Gastrocnemius medialis (tissue), 4 donors: Measurements from ENCODE around the gene ASB2. TPM values are rescaled to one million over a fixed set of nuclear protein-coding genes. Genes with fewer than 3 reads are reported as not detected.

Experiments used
- ATAC-seq, 2 donors: fragments of 150-250 bp; one replicate each; pipeline ENCODE4 v1.9.1; 2016
- DNase-seq, 2 donors: peaks; one replicate each; pipeline ENCODE4 v3.0.0-alpha.2; 2019
- H3K27ac ChIP-seq, 4 donors: fragments of 200-600 bp; sonication (generic); 1 replicate in 1 of 4; 2 replicates in 3 of 4; pipeline ENCODE4 v1.5.1; 2016 to 2018; ENCODE audit warnings: mild to moderate bottlenecking in 2 of 4, moderate library complexity in 1 of 4
- H3K27me3 ChIP-seq, 3 donors: fragments of 200-600 bp; sonication (generic) in 2 of 3; 1 replicate in 1 of 3; 2 replicates in 2 of 3; pipeline versions ENCODE4 v1.5.1 to v1.6.0; 2016 to 2019; ENCODE audit warnings: mild to moderate bottlenecking in 1 of 3, moderate library complexity in 1 of 3
- H3K36me3 ChIP-seq, 2 donors: fragments of 200-600 bp; sonication (generic) in 1 of 2; one replicate each; pipeline ENCODE4 v1.5.1; 2017 to 2018
- H3K4me1 ChIP-seq, 2 donors: fragments of 200-600 bp; sonication (generic) in 1 of 2; one replicate each; pipeline ENCODE4 v1.5.1; 2016 to 2017; ENCODE audit warnings: mild to moderate bottlenecking in 2 of 2
- H3K4me3 ChIP-seq, 4 donors: fragments of 200-600 bp; sonication (generic) in 3 of 4; 1 replicate in 1 of 4; 2 replicates in 3 of 4; pipeline ENCODE4 v1.5.1; 2016 to 2019; ENCODE audit warnings: mild to moderate bottlenecking in 2 of 4
- H3K9me3 ChIP-seq, 3 donors: fragments of 200-600 bp; sonication (generic) in 2 of 3; 1 replicate in 1 of 3; 2 replicates in 2 of 3; pipeline ENCODE4 v1.5.1; 2016 to 2019
- CTCF ChIP-seq, 5 experiments: fragments of 450-650 bp in 3 of 5; fragments of 200-600 bp in 2 of 5; sonication (generic) in 2 of 5; IDR thresholded peaks in 4 of 5; conservative IDR thresholded peaks in 1 of 5; 1 replicate in 4 of 5; 2 replicates in 1 of 5; pipeline ENCODE4 v1.5.1; 2016 to 2019; ENCODE audit warnings: antibody characterized with exemption in 5 of 5, mild to moderate bottlenecking in 3 of 5, moderate library complexity in 3 of 5
- POLR2A ChIP-seq, 2 donors: fragments of 450-650 bp; IDR thresholded peaks; one replicate each; pipeline ENCODE4 v1.6.1; 2017; ENCODE audit warnings: antibody characterized with exemption in 2 of 2, mild to moderate bottlenecking in 2 of 2, moderate library complexity in 2 of 2
- in situ Hi-C, 4 donors: fragments of 200-750 bp; cut with MboI; loops; one replicate each; pipeline versions ENCODE4 v1.15.0 to v1.8.0; 2017; ENCODE audit warnings: low sequenced_read_pairs in 4 of 4
- intact Hi-C: fragments of 100-400 bp; cut with DNase I; formaldehyde crosslinking; loops from one replicate; pipeline ENCODE4 v1.15.1; 2023; ENCODE audit warnings: low total_unique reads
- total RNA-seq, 4 donors: library from RNA; depleted of rRNA; stranded (reverse); fragments of >200 nt; gene quantifications; one replicate each; pipeline versions ENCODE4 v1.1.0 to v1.2.3, GENCODE V29; 2016

ASB2 gene
- total RNA-seq, 4 donors from 2014 or later: 335 to 819 (median 539) TPM

DNA sequence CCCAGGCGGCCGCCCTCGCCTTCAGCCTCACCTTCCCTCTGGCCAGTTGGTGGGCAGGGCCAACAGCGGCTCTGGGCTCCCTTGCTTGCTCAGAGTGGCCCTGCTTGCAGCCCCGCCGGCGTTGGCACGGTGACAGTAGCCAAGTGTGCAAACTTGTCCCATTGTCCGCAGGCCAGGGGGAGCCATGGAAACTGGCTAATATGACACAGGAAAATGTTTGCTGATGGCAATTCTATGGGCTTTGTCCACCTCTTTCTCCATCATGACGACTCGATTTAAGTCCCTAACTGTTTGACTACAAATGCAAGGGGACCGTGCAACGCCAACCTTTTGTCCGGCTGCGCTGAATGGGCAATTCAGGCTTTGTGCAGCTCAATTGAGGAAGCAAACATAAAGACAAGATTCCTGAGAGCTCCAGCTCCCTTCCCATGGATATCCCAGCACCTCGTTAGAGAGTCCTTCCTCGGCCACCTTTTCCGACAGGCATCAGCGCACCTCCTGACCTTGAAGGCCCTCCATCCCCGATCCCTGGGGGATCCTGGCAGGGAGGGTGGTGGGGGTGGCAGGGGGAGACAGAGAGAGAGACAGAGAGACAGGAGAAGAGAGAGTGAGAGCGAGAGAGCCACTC, 50.0 kb downstream of the ASB2 start:
- in situ Hi-C loops: no loop called here
- Histone ChIP-seq H3K4me3 (no peak overlapping the region), H3K4me1 (peaks cover 0 to 4% of the 10 kb centered on the region in 2 donors), H3K9me3 (no peaks in the 10 kb centered on the region), H3K27me3 (no peaks in the 10 kb centered on the region), H3K27ac (peak overlapping the region in 1 of 4 donors; percentile 55), H3K36me3 (peaks cover 0 to 23% of the 10 kb centered on the region in 2 donors)
- TF ChIP-seq POLR2A (IDR thresholded peaks at IDR 0.05): no peak
- TF ChIP-seq CTCF (IDR thresholded peaks at IDR 0.05 in 4 of 5, conservative IDR thresholded peaks at IDR 0.05 in 1 of 5): no peak
- intact Hi-C loops: no loop called here
- DNase-seq: no peak
- ATAC-seq: no peak

DNA sequence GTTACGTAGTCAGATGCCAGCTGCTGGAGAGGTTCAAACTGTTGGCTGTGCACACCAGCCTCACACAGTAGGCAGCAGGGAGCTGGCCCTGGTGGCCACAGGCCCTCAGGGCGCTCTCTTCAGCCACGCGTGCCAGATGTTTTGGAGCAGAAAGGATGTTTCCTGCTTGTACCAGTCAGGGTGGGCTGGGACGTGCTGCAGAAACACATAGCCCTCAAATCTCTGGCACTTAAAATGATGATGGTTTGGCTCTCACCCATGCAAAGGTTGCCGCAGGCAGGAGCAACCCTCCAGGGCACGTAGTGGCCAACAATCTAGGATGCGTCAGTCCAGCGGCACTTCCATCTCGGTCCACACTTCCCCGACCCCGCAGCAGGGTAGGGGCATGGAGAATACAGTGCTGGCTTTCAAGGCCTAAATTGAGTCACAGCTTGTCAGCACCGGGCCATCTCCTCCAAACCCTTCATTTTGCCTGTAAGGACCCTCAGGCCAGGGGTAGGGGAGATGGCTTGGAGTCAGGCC, 50.9 kb downstream of the ASB2 start:
- DNase-seq (no peak), ATAC-seq (no peak)
- in situ Hi-C loops: no loop called here
- Histone ChIP-seq H3K27ac (peak overlapping the region in 1 of 4 donors; percentile 13), H3K27me3 (no peaks in the 10 kb centered on the region), H3K4me3 (no peak overlapping the region), H3K36me3 (peaks cover 0 to 15% of the 10 kb centered on the region in 2 donors), H3K9me3 (no peaks in the 10 kb centered on the region), H3K4me1 (peaks cover 0 to 4% of the 10 kb centered on the region in 2 donors)
- no peak for TF ChIP-seq POLR2A (IDR thresholded peaks at IDR 0.05)
- no peak for TF ChIP-seq CTCF (IDR thresholded peaks at IDR 0.05 in 4 of 5, conservative IDR thresholded peaks at IDR 0.05 in 1 of 5)
- intact Hi-C loops: no loop called here

- H3K4me3 ChIP-seq: no peak overlapping the region
- H3K9me3 ChIP-seq: no peaks in the 10 kb centered on the region
- no peaks in the 10 kb centered on the region for H3K27me3 ChIP-seq
- TF ChIP-seq CTCF (IDR thresholded peaks at IDR 0.05 in 4 of 5, conservative IDR thresholded peaks at IDR 0.05 in 1 of 5) (no peak), POLR2A (IDR thresholded peaks at IDR 0.05) (no peak)
- in situ Hi-C loops: no loop called here
- DNase-seq (no peak), ATAC-seq (no peak)
- H3K36me3 ChIP-seq: peaks cover 0 to 19% of the 10 kb centered on the region in 2 donors
- intact Hi-C loops: no loop called here
- H3K4me1 ChIP-seq: peaks cover 0 to 4% of the 10 kb centered on the region in 2 donors
- peak overlapping the region in 1 of 4 donors; percentile 13 for H3K27ac ChIP-seq
These were observed 51.6 kb downstream of the ASB2 start for GRCh38 chr14:93924592-93925355.

DNA sequence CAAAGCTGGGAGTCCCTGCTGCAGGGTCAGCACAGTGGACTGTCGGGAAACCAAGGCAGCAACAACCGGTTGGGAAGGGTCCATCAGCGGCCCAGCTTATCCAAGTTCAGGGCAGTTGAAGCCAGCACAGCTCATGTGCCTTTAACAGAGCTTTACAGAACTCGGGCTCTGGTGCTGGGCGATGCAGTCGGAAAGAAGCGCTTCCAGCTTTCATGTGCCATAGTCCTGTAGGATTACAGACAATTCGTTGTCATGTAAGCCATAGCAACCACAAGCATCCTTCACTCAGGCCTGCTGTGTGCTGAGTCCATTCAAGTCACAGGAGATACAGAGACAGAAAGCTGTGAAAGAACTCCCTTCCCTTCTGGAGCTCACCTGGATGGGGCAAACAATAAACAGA, 52.7 kb downstream of the ASB2 start:
- in situ Hi-C loops: no loop called here
- H3K27me3 ChIP-seq: no peaks in the 10 kb centered on the region
- DNase-seq: no peak
- peaks cover 0 to 4% of the 10 kb centered on the region in 2 donors for H3K4me1 ChIP-seq
- TF ChIP-seq CTCF (IDR thresholded peaks at IDR 0.05 in 4 of 5, conservative IDR thresholded peaks at IDR 0.05 in 1 of 5) (no peak), POLR2A (IDR thresholded peaks at IDR 0.05) (no peak)
- no peak overlapping the region for H3K27ac ChIP-seq
- H3K9me3 ChIP-seq: no peaks in the 10 kb centered on the region
- H3K4me3 ChIP-seq: no peak overlapping the region
- H3K36me3 ChIP-seq: peaks cover 0 to 23% of the 10 kb centered on the region in 2 donors
- no peak for ATAC-seq
- intact Hi-C loops: no loop called here
